Thymus (tissue), 11 donors: ENCODE results near the gene ARMC12. TPM values are rescaled to one million over a fixed set of nuclear protein-coding genes. Genes with fewer than 3 reads are reported as not detected.
A peak's percentile ranks its signal among the peaks of the same experiment; 100 is the strongest.

ENCODE experiments used
- DNase-seq, 9 donors: peaks; one replicate each; pipeline ENCODE4 v3.0.0-alpha.2; 2013; ENCODE audit warnings: low spot score in 9 of 9, low read depth in 6 of 9, missing footprints in 1 of 9
- H3K27ac ChIP-seq, 2 donors: one replicate each; pipeline ENCODE4 v1.5.1; 2013; ENCODE audit warnings: control low read depth in 1 of 2, low read depth in 1 of 2, low read length in 1 of 2, mild to moderate bottlenecking in 1 of 2, moderate library complexity in 1 of 2
- H3K27me3 ChIP-seq, 2 donors: one replicate each; pipeline ENCODE4 v1.5.1; 2013; ENCODE audit warnings: low read length in 1 of 2; ENCODE audit not compliant: control insufficient read depth in 2 of 2, insufficient read depth in 1 of 2
- H3K36me3 ChIP-seq, 2 donors: one replicate each; pipeline ENCODE4 v1.5.1; 2013; ENCODE audit warnings: low read length in 1 of 2, mild to moderate bottlenecking in 1 of 2, moderate library complexity in 1 of 2; ENCODE audit not compliant: control insufficient read depth in 2 of 2, insufficient read depth in 2 of 2
- H3K4me1 ChIP-seq, 2 donors: one replicate each; pipeline ENCODE4 v1.5.1; 2013; ENCODE audit warnings: low read length in 2 of 2; ENCODE audit not compliant: control insufficient read depth in 2 of 2, insufficient read depth in 2 of 2
- H3K4me3 ChIP-seq, 2 donors: one replicate each; pipeline ENCODE4 v1.5.1; 2013; ENCODE audit warnings: low read length in 2 of 2, control low read depth in 1 of 2, mild to moderate bottlenecking in 1 of 2
- H3K9me3 ChIP-seq, 2 donors: one replicate each; pipeline ENCODE4 v1.5.1; 2013; ENCODE audit warnings: low read length in 1 of 2, mild to moderate bottlenecking in 1 of 2; ENCODE audit not compliant: control insufficient read depth in 2 of 2, insufficient read depth in 1 of 2
- WGBS: extraction: QIAGEN DNeasy Blood & Tissue Kit; methylation state at CpG from one replicate; pipeline ENCODE4 v1.1.7; 2013; 5-methylcytosine and 5-hydroxymethylcytosine counted together
- polyA plus RNA-seq: library from polyadenylated mRNA; stranded (reverse); fragments of 200-250 nt; gene quantifications from one replicate; pipeline ENCODE4 v1.2.3, GENCODE V29; 2013
- total RNA-seq: library from RNA; stranded (reverse); fragments of 120-200 nt; gene quantifications from one replicate; pipeline ENCODE4 v1.2.4, GENCODE V29; 2013
- donor health status: healthy.

ARMC12 gene
- total and polyA plus RNA-seq, 2 donors, result 1.1 to 26.6 TPM

DNA sequence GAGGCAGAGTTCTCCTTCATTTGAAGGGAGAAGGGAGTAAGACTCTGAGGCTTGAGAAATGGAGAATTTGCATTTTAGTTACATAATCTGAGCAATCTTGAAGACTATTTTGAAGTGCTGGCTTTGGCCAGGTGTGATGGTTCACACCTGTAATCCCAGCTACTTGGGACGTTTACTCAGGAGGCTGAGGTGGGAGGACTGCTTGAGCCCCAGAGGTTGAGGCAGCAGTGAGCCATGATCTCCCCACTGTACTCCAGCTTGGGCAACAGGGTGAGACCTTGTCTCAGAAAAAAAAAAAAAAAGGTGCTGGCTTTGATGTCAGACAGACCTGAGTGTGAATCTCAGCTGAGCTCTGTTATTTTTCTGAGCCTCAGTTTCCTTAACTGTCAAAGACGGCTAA is 12.4 kb upstream of the ARMC12 start:
- 60% methylated on average over 2 of the region's 2 CpGs for WGBS
- H3K27me3 ChIP-seq, result no peaks in the 10 kb centered on the region
- no peaks in the 10 kb centered on the region for H3K36me3 ChIP-seq
- peak overlapping the region in 1 of 2 donors; percentile 53 for H3K27ac ChIP-seq
- DNase-seq, result peak in 1 of 9 donors; percentile 25
- H3K4me1 ChIP-seq, result peaks cover 64 to 95% of the 10 kb centered on the region in 2 donors
- H3K4me3 ChIP-seq, result peak overlapping the region in 1 of 2 donors; percentile 80
- H3K9me3 ChIP-seq, result peaks cover 0 to 9% of the 10 kb centered on the region in 2 donors

DNA sequence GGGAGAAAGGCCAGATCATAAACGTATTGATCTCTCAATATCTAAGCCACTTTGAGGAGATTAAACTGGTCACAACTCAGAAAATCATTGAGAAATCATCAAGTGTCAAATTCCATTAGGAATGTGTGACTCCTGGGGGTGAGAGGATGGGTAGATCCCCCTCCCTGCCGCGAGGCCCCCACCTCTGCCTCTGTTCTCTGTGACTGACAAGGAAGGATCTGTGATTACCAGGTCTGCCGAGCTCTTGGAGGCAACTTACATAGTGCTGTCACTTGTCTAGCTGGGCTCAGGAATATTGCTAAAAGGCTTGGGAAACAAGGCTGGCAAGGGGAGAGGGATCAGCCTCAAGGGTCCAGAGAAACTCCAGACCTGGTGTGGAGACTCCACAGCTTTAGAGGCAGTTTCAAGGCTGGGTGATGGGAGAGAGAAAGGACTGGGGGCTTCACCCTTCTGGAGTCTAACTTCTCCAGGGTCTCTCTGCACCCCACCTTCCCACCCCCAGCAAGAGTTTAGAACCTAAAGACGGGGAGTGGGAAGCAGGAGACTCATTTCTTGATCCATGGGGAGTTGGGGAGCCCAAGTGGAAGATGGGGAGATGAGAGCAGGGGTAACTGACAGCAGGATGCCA is 11.6 kb upstream of the ARMC12 start:
- Histone ChIP-seq H3K27ac (peak overlapping the region; percentile 12 to 100), H3K4me3 (peak overlapping the region; percentile 78 to 80), H3K36me3 (no peaks in the 10 kb centered on the region), H3K27me3 (no peaks in the 10 kb centered on the region), H3K4me1 (peaks cover 70 to 95% of the 10 kb centered on the region in 2 donors), H3K9me3 (peaks cover 0 to 9% of the 10 kb centered on the region in 2 donors)
- 82% methylated on average over 5 of the region's 5 CpGs for WGBS
- DNase-seq, result no peak

DNA sequence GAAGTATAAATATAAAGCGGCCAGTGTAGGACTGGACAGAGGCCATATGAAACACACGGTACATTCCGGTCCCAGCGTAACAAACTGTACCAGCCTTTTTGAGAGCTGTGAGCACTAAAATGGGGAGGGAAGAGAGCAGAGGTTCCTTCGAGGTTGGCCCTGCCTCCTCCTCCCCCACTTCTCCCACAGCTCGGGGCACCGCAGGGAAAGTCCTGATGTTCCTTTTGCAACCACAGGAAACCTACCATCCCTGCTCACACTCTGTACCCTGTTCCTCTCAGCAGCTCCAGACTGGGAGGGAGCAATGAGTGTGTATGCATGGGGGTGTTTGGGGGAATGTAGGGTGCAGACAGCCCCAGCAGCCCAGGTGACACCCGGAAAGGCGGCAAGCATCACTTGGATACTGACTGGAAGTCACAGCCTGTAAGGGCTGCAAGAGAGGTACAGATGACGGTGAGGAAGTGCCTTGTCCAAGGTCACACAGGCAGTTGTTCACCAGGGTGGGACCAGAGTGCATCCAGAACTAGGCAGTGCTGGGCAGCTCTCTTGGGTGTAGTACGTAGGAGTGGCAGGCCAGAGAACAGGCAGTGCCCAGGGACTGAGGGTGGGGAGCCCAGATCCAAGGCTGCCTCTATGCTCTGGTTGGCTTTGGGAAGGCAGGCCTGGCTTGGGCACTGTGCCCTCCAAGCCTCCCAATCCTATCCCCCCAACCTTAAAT is 11.0 kb upstream of the ARMC12 start:
- peak overlapping the region; percentile 78 to 80 for H3K4me3 ChIP-seq

DNA sequence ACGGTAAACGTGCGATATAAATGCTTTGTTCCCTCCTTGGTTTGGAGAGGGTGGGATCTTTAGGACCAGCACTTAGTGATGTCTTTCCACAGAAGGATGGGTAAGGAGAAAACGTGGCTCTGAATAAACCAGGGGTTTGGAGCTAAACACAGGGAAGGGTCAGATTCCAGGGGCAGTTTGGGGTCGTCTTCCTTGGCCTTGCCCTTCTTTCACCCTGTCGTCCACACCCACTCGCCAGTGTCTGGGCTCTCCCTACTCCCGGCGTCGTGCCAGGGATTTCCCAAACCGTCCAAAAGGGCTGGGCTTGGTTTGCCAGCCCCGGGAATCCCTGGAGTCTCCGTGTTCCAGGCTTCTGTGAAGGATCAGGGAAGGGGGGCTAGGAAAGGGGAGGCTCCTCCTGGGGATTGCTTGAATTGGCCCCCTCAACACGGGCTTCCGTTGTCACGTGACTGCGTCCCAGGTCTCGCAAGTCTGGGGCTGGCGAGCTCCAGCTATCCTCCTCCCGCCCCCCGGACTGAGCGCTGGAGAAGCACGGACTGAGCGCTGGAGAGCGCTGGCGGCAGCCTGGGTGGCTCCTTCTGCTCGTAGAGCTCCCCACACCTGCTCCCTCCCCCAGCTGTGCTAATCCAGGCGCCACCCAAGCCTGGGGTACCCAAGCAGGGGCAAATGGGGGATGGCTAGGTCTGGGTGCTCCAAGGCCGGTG is 9.4 kb upstream of the ARMC12 start:
- DNase-seq, result peak in 2 of 9 donors; percentile 55 to 76
- H3K4me3 ChIP-seq, result peak overlapping the region; percentile 78 to 80
- peaks cover 0 to 9% of the 10 kb centered on the region in 2 donors for H3K9me3 ChIP-seq
- peaks cover 60 to 88% of the 10 kb centered on the region in 2 donors for H3K4me1 ChIP-seq
- 23% methylated on average over 29 of the region's 29 CpGs for WGBS
- peak overlapping the region; percentile 99 to 100 for H3K27ac ChIP-seq
- no peaks in the 10 kb centered on the region for H3K36me3 ChIP-seq
- H3K27me3 ChIP-seq, result no peaks in the 10 kb centered on the region

More for the DNA sequence above, 11.0 kb upstream of the ARMC12 start:
- Histone ChIP-seq H3K27ac (peak overlapping the region; percentile 99 to 100), H3K36me3 (no peaks in the 10 kb centered on the region), H3K27me3 (no peaks in the 10 kb centered on the region), H3K9me3 (peaks cover 0 to 9% of the 10 kb centered on the region in 2 donors), H3K4me1 (peaks cover 73 to 95% of the 10 kb centered on the region in 2 donors)
- WGBS, result 47% methylated on average over 11 of the region's 11 CpGs
- DNase-seq, result peak in 1 of 9 donors; percentile 45

DNA sequence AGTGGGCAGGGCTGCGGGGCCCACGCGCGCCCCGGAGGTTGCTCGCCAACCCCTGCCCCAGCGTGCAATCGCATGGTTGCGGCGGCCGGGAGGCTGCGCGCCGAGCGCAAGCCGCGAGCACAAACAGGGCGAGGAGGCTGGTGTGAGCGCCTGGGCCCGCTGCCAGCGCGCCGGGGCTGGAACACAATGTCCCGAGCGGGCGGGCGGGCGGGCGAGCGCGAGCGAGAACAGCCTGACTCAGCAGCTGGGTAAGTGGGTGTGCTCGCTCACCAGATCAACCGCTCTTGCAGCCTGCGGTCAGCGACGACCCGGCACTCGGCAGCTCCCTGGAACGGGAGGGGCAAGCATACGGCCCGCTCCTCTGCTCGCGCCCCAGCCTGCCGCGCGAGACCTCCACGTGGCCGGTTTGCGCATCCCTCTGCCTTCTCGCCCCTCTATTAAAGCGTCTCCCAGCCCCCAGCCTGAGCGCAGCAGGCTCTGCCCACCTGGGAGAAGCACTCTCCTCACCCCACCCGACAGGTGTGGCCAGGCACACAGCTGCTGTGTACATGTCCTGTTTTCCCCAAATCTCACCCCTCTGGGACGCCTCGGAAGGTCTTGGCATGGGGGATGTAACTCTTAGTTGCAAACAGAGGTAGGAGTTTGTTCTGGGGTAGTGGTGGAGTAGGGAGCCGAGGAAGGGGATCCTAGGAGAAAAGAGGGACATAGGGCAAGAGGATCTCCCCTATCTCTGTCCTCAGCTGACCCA is 8.7 kb upstream of the ARMC12 start:
- WGBS, result under 1% methylated on average over 57 of the region's 57 CpGs
- Histone ChIP-seq H3K9me3 (peaks cover 0 to 9% of the 10 kb centered on the region in 2 donors), H3K4me1 (peaks cover 62 to 90% of the 10 kb centered on the region in 2 donors), H3K4me3 (peak overlapping the region; percentile 78 to 80), H3K36me3 (no peaks in the 10 kb centered on the region), H3K27me3 (no peaks in the 10 kb centered on the region), H3K27ac (peak overlapping the region; percentile 99 to 100)
- peak in 7 of 9 donors; percentile 67 to 89 (median 76) for DNase-seq

DNA sequence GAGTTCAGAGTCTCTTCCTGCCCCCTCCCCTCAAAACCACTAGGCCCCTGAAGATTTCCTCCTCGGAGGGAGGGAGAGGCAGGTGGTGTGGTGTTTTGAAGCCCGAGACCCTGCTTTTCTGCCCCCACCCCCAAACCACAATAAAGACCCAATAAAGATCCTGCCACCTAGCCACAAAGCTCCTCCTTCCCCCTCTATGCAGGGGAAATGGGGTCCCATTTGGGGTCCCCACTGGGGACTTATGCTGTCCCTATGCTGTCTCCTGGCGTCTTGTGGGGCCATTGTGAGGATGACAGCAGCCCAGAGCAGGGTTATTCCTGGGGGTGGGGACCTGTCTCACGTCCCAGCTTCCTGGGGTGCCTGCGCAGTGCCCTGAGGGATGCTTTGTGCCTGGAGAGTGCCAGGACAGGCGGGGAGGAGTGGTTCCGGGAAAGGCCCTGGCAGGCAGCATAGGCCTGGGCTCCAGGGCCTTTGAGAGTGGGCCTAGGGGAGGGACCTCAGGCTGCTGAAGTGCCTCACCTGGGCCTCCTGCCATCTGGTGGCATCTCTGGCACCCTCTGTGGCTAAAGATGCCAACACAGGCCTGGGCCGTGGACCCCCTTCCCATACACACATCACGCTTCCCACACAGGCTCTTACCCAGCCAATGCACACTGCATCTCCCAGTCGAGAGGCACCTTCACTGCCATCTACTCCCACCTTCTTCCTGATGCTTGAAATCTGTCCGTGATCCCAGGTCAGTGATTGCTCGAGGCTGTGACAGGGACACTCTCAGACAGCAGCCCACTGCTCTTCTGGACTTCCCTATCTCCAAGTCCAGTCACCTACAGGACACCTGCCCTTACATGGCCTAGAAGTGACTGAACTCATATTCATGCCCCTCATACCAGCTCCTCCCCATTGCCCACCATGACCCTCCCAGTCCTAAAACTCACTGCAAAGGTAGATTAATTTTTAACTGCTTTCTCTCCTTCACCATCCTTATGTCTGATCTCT is 7.9 kb upstream of the ARMC12 start:
- Histone ChIP-seq H3K36me3 (no peaks in the 10 kb centered on the region), H3K4me1 (peaks cover 64 to 91% of the 10 kb centered on the region in 2 donors), H3K27me3 (no peaks in the 10 kb centered on the region), H3K9me3 (peaks cover 0 to 9% of the 10 kb centered on the region in 2 donors), H3K27ac (peak overlapping the region; percentile 99 to 100), H3K4me3 (peak overlapping the region; percentile 78 to 80)
- DNase-seq, result peak in 5 of 9 donors; percentile 46 to 86 (median 66)
- 19% methylated on average over 12 of the region's 12 CpGs for WGBS

DNA sequence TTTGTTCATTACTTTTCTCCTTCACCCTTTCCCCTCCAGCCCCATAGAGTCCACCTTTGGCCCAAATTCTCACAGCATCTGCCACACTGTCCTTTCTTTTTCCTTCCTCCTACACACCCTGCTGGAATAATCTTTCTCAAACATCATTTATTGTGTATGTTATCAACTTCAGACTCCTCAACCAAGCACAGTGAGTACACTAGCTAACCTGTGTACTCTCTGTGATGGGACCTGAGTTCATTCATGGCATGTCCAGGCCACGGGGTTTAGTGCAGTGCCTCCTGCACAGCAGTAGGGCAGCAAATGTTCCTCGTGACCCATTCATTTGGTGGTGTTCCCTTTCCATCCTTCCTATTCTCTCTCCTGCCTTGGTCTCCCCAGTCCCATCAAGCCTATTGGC is 7.1 kb upstream of the ARMC12 start:
- peaks cover 63 to 88% of the 10 kb centered on the region in 2 donors for H3K4me1 ChIP-seq
- WGBS, result 41% methylated on average over 2 of the region's 2 CpGs
- no peaks in the 10 kb centered on the region for H3K36me3 ChIP-seq
- peaks cover 0 to 9% of the 10 kb centered on the region in 2 donors for H3K9me3 ChIP-seq
- no peaks in the 10 kb centered on the region for H3K27me3 ChIP-seq
- H3K4me3 ChIP-seq, result peak overlapping the region in 1 of 2 donors; percentile 80
- peak overlapping the region; percentile 99 to 100 for H3K27ac ChIP-seq
- DNase-seq, result peak in 1 of 9 donors; percentile 46
